GM18519 (cell line): ENCODE measurements around the gene UNC93A.
"Not testable (repeated sequence)": the region's sequence is repeated elsewhere in the genome, so short reads cannot be mapped to it uniquely, and the experiment has no call there.

Experiments
- ATAC-seq: cut with Tn5 transposase; IDR thresholded peaks from one replicate; pipeline ENCODE4 v1.9.1; 2021; ENCODE audit warnings: mild to moderate bottlenecking, moderate library complexity; ENCODE audit not compliant: unreplicated experiment, low FRiP score

The UNC93A gene

GRCh38 chr6:167307342-167307955, 16.3 kb downstream of the UNC93A start:
- ATAC-seq, result no peak

GRCh38 chr6:167308207-167308606, 17.1 kb downstream of the UNC93A start:
- ATAC-seq, result no peak

- not testable (repeated sequence) for ATAC-seq
Observed at GRCh38 chr6:167309355-167310192, 18.5 kb downstream of the UNC93A start.

GRCh38 chr6:167311286-167311685, 20.2 kb downstream of the UNC93A start:
- no peak for ATAC-seq

GRCh38 chr6:167311691-167312090, 20.6 kb downstream of the UNC93A start:
- not testable (repeated sequence) for ATAC-seq

- ATAC-seq, result no peak
Observed at GRCh38 chr6:167314180-167314821, 23.2 kb downstream of the UNC93A start.

GRCh38 chr6:167317172-167317571, 26.1 kb downstream of the UNC93A start:
- no peak for ATAC-seq

- ATAC-seq, result not testable (repeated sequence)
Observed at GRCh38 chr6:167318354-167318753, 27.2 kb downstream of the UNC93A start.

GRCh38 chr6:167318856-167319255, 27.7 kb downstream of the UNC93A start:
- not testable (repeated sequence) for ATAC-seq

- ATAC-seq, result not testable (repeated sequence)
Observed at GRCh38 chr6:167319856-167320753, 29.0 kb downstream of the UNC93A start.

GRCh38 chr6:167320754-167321056, 29.6 kb downstream of the UNC93A start:
- not testable (repeated sequence) for ATAC-seq

- ATAC-seq, result not testable (repeated sequence)
Observed at GRCh38 chr6:167321185-167321584, 30.1 kb downstream of the UNC93A start.

GRCh38 chr6:167323111-167323510, 32.0 kb downstream of the UNC93A start:
- ATAC-seq, result no peak

- no peak for ATAC-seq
Observed at GRCh38 chr6:167324111-167324510, 33.0 kb downstream of the UNC93A start.

- no peak for ATAC-seq
Observed at GRCh38 chr6:167325766-167326165, 34.7 kb downstream of the UNC93A start.

GRCh38 chr6:167327391-167327790, 36.3 kb downstream of the UNC93A start:
- no peak for ATAC-seq

- ATAC-seq, result no peak
Observed at GRCh38 chr6:167328086-167328485, 37.0 kb downstream of the UNC93A start.

- ATAC-seq, result no peak
Observed at GRCh38 chr6:167329014-167329413, 37.9 kb downstream of the UNC93A start.

- no peak for ATAC-seq
Observed at GRCh38 chr6:167330750-167331149, 39.6 kb downstream of the UNC93A start.

- no peak for ATAC-seq
Observed at GRCh38 chr6:167331565-167331964, 40.5 kb downstream of the UNC93A start.
